ENCODE results near the gene POU6F2. TPM values are rescaled to one million over a fixed set of nuclear protein-coding genes. Genes with fewer than 3 reads are reported as not detected.
"Not testable (repeated sequence)": the region's sequence is repeated elsewhere in the genome, so short reads cannot be mapped to it uniquely, and the experiment has no call there.

The POU6F2 gene
- total RNA-seq, 4 donors from 2014 or later: not detected

GRCh38 chr7:38940774-38941173 lies 36.9 kb upstream of the POU6F2 start:
- Histone ChIP-seq H3K36me3 (no peaks in the 10 kb centered on the region), H3K9me3 (no peaks in the 10 kb centered on the region), H3K4me3 (no peak overlapping the region), H3K27me3 (no peaks in the 10 kb centered on the region), H3K4me1 (no peaks in the 10 kb centered on the region), H3K27ac (no peak overlapping the region)
- intact Hi-C loops (cut with DNase I; ENCODE audit: low total_unique reads): no loop called here
- in situ Hi-C loops (cut with MboI; ENCODE audit: low sequenced_read_pairs in 4 of 4): loop anchor here in 2 of 4 donors (25.0 kb wide), 1 partner anchor 522 kb away; no protein-coding TSS in a partner anchor
- ATAC-seq (no peak), DNase-seq (no peak)
- TF ChIP-seq POLR2A (IDR thresholded peaks at IDR 0.05): no peak
- TF ChIP-seq, protein P1, sequence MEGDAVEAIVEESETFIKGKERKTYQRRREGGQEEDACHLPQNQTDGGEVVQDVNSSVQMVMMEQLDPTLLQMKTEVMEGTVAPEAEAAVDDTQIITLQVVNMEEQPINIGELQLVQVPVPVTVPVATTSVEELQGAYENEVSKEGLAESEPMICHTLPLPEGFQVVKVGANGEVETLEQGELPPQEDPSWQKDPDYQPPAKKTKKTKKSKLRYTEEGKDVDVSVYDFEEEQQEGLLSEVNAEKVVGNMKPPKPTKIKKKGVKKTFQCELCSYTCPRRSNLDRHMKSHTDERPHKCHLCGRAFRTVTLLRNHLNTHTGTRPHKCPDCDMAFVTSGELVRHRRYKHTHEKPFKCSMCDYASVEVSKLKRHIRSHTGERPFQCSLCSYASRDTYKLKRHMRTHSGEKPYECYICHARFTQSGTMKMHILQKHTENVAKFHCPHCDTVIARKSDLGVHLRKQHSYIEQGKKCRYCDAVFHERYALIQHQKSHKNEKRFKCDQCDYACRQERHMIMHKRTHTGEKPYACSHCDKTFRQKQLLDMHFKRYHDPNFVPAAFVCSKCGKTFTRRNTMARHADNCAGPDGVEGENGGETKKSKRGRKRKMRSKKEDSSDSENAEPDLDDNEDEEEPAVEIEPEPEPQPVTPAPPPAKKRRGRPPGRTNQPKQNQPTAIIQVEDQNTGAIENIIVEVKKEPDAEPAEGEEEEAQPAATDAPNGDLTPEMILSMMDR (IDR thresholded peaks at IDR 0.05 in 4 of 5, conservative IDR thresholded peaks at IDR 0.05 in 1 of 5): no peak

DNA sequence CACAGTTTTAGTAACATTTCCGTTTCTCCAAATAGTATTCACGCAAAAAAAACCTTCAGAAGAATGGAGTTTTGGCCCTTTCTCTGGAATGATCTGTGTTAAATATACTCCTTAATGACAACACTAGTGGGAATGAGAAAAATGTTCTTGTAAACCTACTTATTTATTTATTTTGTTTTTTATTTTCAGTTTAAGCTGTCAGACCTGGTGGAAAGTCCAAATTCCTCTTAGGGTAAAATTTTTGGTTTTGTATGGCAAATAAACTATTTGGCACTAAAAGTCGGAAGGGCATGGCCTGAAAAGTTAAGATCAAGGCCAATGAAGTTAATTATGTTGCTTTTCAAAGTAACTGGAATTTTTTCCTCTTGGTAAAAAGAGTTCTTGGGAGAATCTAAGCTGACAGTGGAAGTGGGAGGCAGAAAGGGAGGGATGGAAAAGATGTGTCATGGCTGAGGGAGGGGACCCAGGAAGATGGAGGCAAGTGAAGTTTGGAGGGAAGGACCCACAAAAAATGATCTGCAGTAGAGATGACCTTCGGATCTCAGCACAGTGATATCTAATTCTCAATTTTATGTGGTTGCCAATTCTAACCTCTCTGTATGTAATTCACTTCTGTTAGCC lies 35.2 kb upstream of the POU6F2 start:
- Histone ChIP-seq H3K4me1 (no peaks in the 10 kb centered on the region), H3K4me3 (no peak overlapping the region), H3K27ac (no peak overlapping the region), H3K27me3 (no peaks in the 10 kb centered on the region), H3K9me3 (no peaks in the 10 kb centered on the region), H3K36me3 (no peaks in the 10 kb centered on the region)
- ATAC-seq (no peak), DNase-seq (no peak)
- TF ChIP-seq, protein P1 (IDR thresholded peaks at IDR 0.05 in 4 of 5, conservative IDR thresholded peaks at IDR 0.05 in 1 of 5): no peak
- TF ChIP-seq POLR2A (IDR thresholded peaks at IDR 0.05): no peak
- in situ Hi-C loops (cut with MboI; ENCODE audit: low sequenced_read_pairs in 4 of 4) (loop anchor here in 2 of 4 donors (25.0 kb wide), 1 partner anchor 520 kb away; no protein-coding TSS in a partner anchor), intact Hi-C loops (cut with DNase I; ENCODE audit: low total_unique reads) (no loop called here)

GRCh38 chr7:38947541-38947940 lies 30.2 kb upstream of the POU6F2 start:
- in situ Hi-C loops (cut with MboI; ENCODE audit: low sequenced_read_pairs in 4 of 4): loop anchor here in 2 of 4 donors (25.0 kb wide), 1 partner anchor 515 kb away; no protein-coding TSS in a partner anchor
- intact Hi-C loops (cut with DNase I; ENCODE audit: low total_unique reads): not testable (repeated sequence)

GRCh38 chr7:38950309-38950708 lies 27.4 kb upstream of the POU6F2 start:
- Histone ChIP-seq H3K36me3 (no peaks in the 10 kb centered on the region), H3K27ac (no peak overlapping the region), H3K4me1 (no peaks in the 10 kb centered on the region), H3K4me3 (no peak overlapping the region), H3K9me3 (no peaks in the 10 kb centered on the region), H3K27me3 (no peaks in the 10 kb centered on the region)
- intact Hi-C loops (cut with DNase I; ENCODE audit: low total_unique reads): no loop called here
- ATAC-seq (no peak), DNase-seq (no peak)
- in situ Hi-C loops (cut with MboI; ENCODE audit: low sequenced_read_pairs in 4 of 4): no loop called here
- TF ChIP-seq, protein P1 (IDR thresholded peaks at IDR 0.05 in 4 of 5, conservative IDR thresholded peaks at IDR 0.05 in 1 of 5): no peak
- no peak for TF ChIP-seq POLR2A (IDR thresholded peaks at IDR 0.05)

More at GRCh38 chr7:38947541-38947940, 30.2 kb upstream of the POU6F2 start:
- H3K27me3 ChIP-seq, H3K4me3 ChIP-seq, H3K36me3 ChIP-seq, DNase-seq, ATAC-seq, H3K27ac ChIP-seq, H3K4me1 ChIP-seq, H3K9me3 ChIP-seq: not testable (repeated sequence)

DNA sequence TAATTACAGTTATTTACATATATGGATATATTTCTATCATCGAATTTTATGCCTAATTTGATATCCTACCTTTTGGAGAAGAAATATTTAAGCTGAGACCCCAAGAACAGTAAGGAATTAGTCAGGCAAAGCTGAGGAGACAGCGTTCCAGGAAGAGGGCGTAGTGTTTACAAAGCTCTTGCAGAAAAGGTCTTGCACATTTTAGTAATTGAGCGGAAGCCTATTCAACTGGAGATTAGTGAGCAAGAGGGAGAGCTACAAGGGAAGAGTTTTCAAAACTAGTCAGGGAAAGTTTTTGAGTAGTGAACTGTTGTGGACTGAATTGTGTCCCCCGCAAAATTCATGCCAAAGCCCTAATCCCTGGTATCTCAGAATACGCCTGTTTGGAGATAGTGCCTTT lies 26.5 kb upstream of the POU6F2 start:
- H3K9me3 ChIP-seq: no peaks in the 10 kb centered on the region
- no peak overlapping the region for H3K27ac ChIP-seq
- TF ChIP-seq, protein P1 (IDR thresholded peaks at IDR 0.05 in 4 of 5, conservative IDR thresholded peaks at IDR 0.05 in 1 of 5): no peak
- TF ChIP-seq POLR2A (IDR thresholded peaks at IDR 0.05): no peak
- DNase-seq (no peak), ATAC-seq (no peak)
- H3K4me3 ChIP-seq: no peak overlapping the region
- in situ Hi-C loops (cut with MboI; ENCODE audit: low sequenced_read_pairs in 4 of 4): no loop called here
- H3K27me3 ChIP-seq: no peaks in the 10 kb centered on the region
- no peaks in the 10 kb centered on the region for H3K4me1 ChIP-seq
- intact Hi-C loops (cut with DNase I; ENCODE audit: low total_unique reads): no loop called here
- H3K36me3 ChIP-seq: no peaks in the 10 kb centered on the region
